BLaER1 treated with 17β-estradiol and CSF1 and Interleukin-3, amounts not matched to agents 10 nM and 100 nM (cell line): Measurements from ENCODE around the gene GPR34.
"Not testable (repeated sequence)": the region's sequence is repeated elsewhere in the genome, so short reads cannot be mapped to it uniquely, and the experiment has no call there.

Source experiments
- H3K27ac ChIP-seq, 11 experiments: shearing (Covaris generic); formaldehyde crosslinking; 2 replicates each; pipeline ENCODE4 v1.8.1; 2022
- H3K27me3 ChIP-seq, 11 experiments: shearing (Covaris generic); formaldehyde crosslinking; 2 replicates each; pipeline ENCODE4 v1.8.1; 2022
- H3K36me3 ChIP-seq, 11 experiments: shearing (Covaris generic); formaldehyde crosslinking; 2 replicates each; pipeline ENCODE4 v1.8.1; 2022
- H3K4me1 ChIP-seq, 10 experiments: shearing (Covaris generic); formaldehyde crosslinking; 2 replicates each; pipeline ENCODE4 v1.8.1; 2022
- H3K4me2 ChIP-seq, 11 experiments: shearing (Covaris generic); formaldehyde crosslinking; 2 replicates each; pipeline ENCODE4 v1.8.1; 2022
- H3K4me3 ChIP-seq, 10 experiments: shearing (Covaris generic); formaldehyde crosslinking; 2 replicates each; pipeline ENCODE4 v1.8.1; 2022
- H3K9ac ChIP-seq, 11 experiments: shearing (Covaris generic); formaldehyde crosslinking; 2 replicates each; pipeline ENCODE4 v1.8.1; 2022
- H3K9me3 ChIP-seq, 11 experiments: shearing (Covaris generic); formaldehyde crosslinking; replicated peaks in 1 of 11; 2 replicates each; pipeline ENCODE4 v1.8.1; 2022
- H4K20me1 ChIP-seq, 11 experiments: shearing (Covaris generic); formaldehyde crosslinking; 2 replicates each; pipeline ENCODE4 v1.8.1; 2022
- Cebpa-rat ChIP-seq, 11 experiments: shearing (Covaris generic); IDR thresholded peaks; 2 replicates each; pipeline ENCODE4 v1.8.1; 2022

The GPR34 gene, protein sequence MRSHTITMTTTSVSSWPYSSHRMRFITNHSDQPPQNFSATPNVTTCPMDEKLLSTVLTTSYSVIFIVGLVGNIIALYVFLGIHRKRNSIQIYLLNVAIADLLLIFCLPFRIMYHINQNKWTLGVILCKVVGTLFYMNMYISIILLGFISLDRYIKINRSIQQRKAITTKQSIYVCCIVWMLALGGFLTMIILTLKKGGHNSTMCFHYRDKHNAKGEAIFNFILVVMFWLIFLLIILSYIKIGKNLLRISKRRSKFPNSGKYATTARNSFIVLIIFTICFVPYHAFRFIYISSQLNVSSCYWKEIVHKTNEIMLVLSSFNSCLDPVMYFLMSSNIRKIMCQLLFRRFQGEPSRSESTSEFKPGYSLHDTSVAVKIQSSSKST

GRCh38 chrX:41688835-41689234 is at the start of gene GPR34:
Gene GPR34, plus strand, starts transcription at chrX:41688973. Its CDS starts 6,661 bp downstream, at chrX:41695634.
- peaks cover 88 to 98% (median 96%) of the 10 kb centered on the region in 11 experiments for H3K27me3 ChIP-seq
- H3K36me3 ChIP-seq = no peaks in the 10 kb centered on the region
- peaks cover 0 to 50% (median 2%) of the 10 kb centered on the region in 10 experiments; a peak in 11 of 20 replicates for H3K4me1 ChIP-seq
- no peak within 1 kb of the TSS for H3K9ac ChIP-seq
- no peak within 1 kb of the TSS for H3K27ac ChIP-seq
- peak within 1 kb of the TSS in 3 of 11 experiments; percentile 4 to 59 (median 47); a peak in 4 of 22 replicates for H3K4me2 ChIP-seq
- no peaks in the 10 kb centered on the region for H4K20me1 ChIP-seq
- no peak for TF ChIP-seq Cebpa-rat (IDR thresholded peaks at IDR 0.05)
- no peak within 1 kb of the TSS for H3K4me3 ChIP-seq
- no peaks in the 10 kb centered on the region for H3K9me3 ChIP-seq

GRCh38 chrX:41646201-41646600 is 42.6 kb upstream of the GPR34 start:
- H3K4me2 ChIP-seq, H4K20me1 ChIP-seq, H3K9ac ChIP-seq, H3K4me3 ChIP-seq, H3K27ac ChIP-seq, H3K4me1 ChIP-seq: not testable (repeated sequence)
- H3K27me3 ChIP-seq = peaks cover 28 to 63% (median 54%) of the 10 kb centered on the region in 11 experiments; a peak in 21 of 22 replicates
- H3K9me3 ChIP-seq = peaks cover 55 to 73% (median 63%) of the 10 kb centered on the region in 11 experiments
- H3K36me3 ChIP-seq = peaks cover 0 to 17% (median 8%) of the 10 kb centered on the region in 11 experiments; a peak in 9 of 22 replicates

GRCh38 chrX:41653125-41653524 is 35.6 kb upstream of the GPR34 start:
- H3K4me1 ChIP-seq = no peaks in the 10 kb centered on the region
- no peak overlapping the region for H3K4me3 ChIP-seq
- H3K9me3 ChIP-seq = peaks cover 16 to 39% (median 27%) of the 10 kb centered on the region in 11 experiments
- H3K36me3 ChIP-seq = peaks cover 1 to 60% (median 20%) of the 10 kb centered on the region in 11 experiments; a peak in 14 of 22 replicates
- H3K27ac ChIP-seq = no peak overlapping the region
- H3K27me3 ChIP-seq = peaks cover 80 to 94% (median 92%) of the 10 kb centered on the region in 11 experiments
- 0 out of 22 replicates have a peak, but pooled peaks cover 0 to 2% (median 0%) of the 10 kb centered on the region in 11 experiments for H4K20me1 ChIP-seq
- H3K9ac ChIP-seq = no peak overlapping the region
- TF ChIP-seq Cebpa-rat (IDR thresholded peaks at IDR 0.05) = peak in 5 of 11 experiments; percentile 30 to 82 (median 40); a peak in 4 of 22 replicates
- no peak overlapping the region for H3K4me2 ChIP-seq

- no peak overlapping the region for H3K4me3 ChIP-seq
These were observed 33.7 kb upstream of the GPR34 start for GRCh38 chrX:41655101-41655500.

GRCh38 chrX:41655631-41656030 is 33.1 kb upstream of the GPR34 start:
- Histone ChIP-seq H3K36me3 (peaks cover 8 to 81% (median 33%) of the 10 kb centered on the region in 11 experiments; a peak in 19 of 22 replicates), H3K27ac (no peak overlapping the region)
- TF ChIP-seq Cebpa-rat (IDR thresholded peaks at IDR 0.05) = no peak

More at GRCh38 chrX:41655101-41655500, 33.7 kb upstream of the GPR34 start:
- H3K9ac ChIP-seq = no peak overlapping the region
- H3K27me3 ChIP-seq = peaks cover 96 to 100% (median 100%) of the 10 kb centered on the region in 11 experiments
- H3K4me1 ChIP-seq = no peaks in the 10 kb centered on the region
- no peak overlapping the region for H3K4me2 ChIP-seq
- peaks cover 3 to 26% (median 16%) of the 10 kb centered on the region in 11 experiments; a peak in 15 of 22 replicates for H3K9me3 ChIP-seq
- no peak overlapping the region for H3K27ac ChIP-seq
- 0 out of 22 replicates have a peak, but pooled peaks cover 0 to 3% (median 0%) of the 10 kb centered on the region in 11 experiments for H4K20me1 ChIP-seq
- TF ChIP-seq Cebpa-rat (IDR thresholded peaks at IDR 0.05) = no peak
- peaks cover 8 to 80% (median 33%) of the 10 kb centered on the region in 11 experiments; a peak in 19 of 22 replicates for H3K36me3 ChIP-seq

DNA sequence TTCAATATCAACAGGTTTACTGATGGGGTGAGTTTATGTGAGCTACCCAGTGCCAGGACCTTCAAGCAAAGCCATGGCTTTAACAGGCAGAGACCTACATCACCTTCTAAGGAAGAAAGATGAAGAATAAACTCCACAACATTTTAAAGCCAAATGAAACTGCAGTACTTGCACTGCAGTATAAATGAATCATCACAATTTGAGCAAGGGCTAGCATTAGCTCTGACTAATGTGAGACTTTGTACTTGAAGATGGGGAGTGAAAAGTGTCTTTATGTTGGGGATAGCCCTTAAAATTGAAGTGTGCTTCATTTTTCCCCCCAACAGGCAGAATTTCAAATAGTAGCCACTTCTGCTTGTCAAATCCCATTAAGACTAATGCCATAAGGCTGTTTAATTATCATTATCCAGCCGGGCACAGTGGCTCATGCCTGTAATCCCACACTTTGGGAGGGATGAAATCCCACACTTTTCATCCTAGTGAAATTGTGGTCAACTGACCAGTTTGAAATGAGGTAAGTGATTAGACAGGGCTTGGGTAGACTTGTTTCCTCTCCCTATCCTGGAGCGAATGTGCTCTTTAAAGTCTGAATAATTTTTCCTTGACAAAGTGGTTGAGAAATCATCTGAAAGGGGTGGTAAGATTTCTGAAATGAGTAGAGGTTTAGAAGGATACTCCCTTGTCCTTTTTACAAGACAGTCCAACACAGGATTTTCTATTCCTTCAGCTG is 27.2 kb upstream of the GPR34 start:
- Histone ChIP-seq H3K9ac (no peak overlapping the region), H3K27ac (no peak overlapping the region), H4K20me1 (peaks cover 0 to 3% (median 0%) of the 10 kb centered on the region in 11 experiments; a peak in 2 of 22 replicates), H3K4me3 (no peak overlapping the region), H3K36me3 (peaks cover 3 to 39% (median 24%) of the 10 kb centered on the region in 11 experiments; a peak in 17 of 22 replicates), H3K4me2 (peak overlapping the region in 2 of 11 experiments; percentile 28 to 37; a peak in 2 of 22 replicates), H3K9me3 (peaks cover 0 to 1% (median 0%) of the 10 kb centered on the region in 11 experiments; a peak in 1 of 22 replicates), H3K27me3 (peaks cover 93 to 100% (median 98%) of the 10 kb centered on the region in 11 experiments), H3K4me1 (peaks cover 0 to 40% (median 0%) of the 10 kb centered on the region in 10 experiments; a peak in 9 of 20 replicates)
- no peak for TF ChIP-seq Cebpa-rat (IDR thresholded peaks at IDR 0.05)

More at GRCh38 chrX:41655631-41656030, 33.1 kb upstream of the GPR34 start:
- Histone ChIP-seq H3K9me3 (peaks cover under 1 to 21% (median 11%) of the 10 kb centered on the region in 11 experiments; a peak in 14 of 22 replicates), H3K4me2 (no peak overlapping the region), H4K20me1 (0 out of 22 replicates have a peak, but pooled peaks cover 0 to 3% (median 0%) of the 10 kb centered on the region in 11 experiments), H3K4me1 (no peaks in the 10 kb centered on the region), H3K27me3 (peaks cover 98 to 100% (median 99%) of the 10 kb centered on the region in 11 experiments), H3K4me3 (no peak overlapping the region), H3K9ac (no peak overlapping the region)

- H3K4me2 ChIP-seq = peak overlapping the region in 2 of 11 experiments; percentile 6 to 67; a peak in 1 of 22 replicates
These were observed 24.3 kb upstream of the GPR34 start for GRCh38 chrX:41664375-41664901.

DNA sequence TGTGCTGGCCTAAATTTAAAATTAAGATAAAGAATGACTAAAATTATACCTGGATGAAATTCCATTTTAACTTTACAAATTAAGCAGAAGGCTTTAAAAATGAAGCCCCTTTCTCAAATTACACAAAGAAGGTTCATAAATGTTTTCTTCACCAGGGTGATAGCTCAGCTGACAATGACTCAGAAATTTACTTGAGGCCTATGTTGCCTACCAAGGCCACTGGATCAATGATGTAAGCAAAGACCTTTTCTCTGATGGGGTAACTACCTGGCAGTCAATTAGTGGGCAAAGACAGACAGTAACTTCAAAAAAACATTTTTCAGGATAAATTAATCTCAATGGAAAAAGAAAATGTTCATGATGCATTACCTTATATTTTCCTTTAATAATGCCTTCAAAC is 23.9 kb upstream of the GPR34 start:
- peak overlapping the region in 3 of 11 experiments; percentile 6 to 67 (median 62); a peak in 4 of 22 replicates for H3K4me2 ChIP-seq
- H3K4me3 ChIP-seq = no peak overlapping the region
- H3K9ac ChIP-seq = no peak overlapping the region
- peaks cover 0 to 6% (median 0%) of the 10 kb centered on the region in 11 experiments; a peak in 2 of 22 replicates for H3K9me3 ChIP-seq
- H3K27ac ChIP-seq = peak overlapping the region in 2 of 11 experiments; percentile 3 to 9; a peak in 2 of 22 replicates
- no peak for TF ChIP-seq Cebpa-rat (IDR thresholded peaks at IDR 0.05)
- peaks cover 0 to 57% (median 3%) of the 10 kb centered on the region in 10 experiments; a peak in 10 of 20 replicates for H3K4me1 ChIP-seq
- H4K20me1 ChIP-seq = peaks cover 0 to 3% (median 0%) of the 10 kb centered on the region in 11 experiments; a peak in 2 of 22 replicates
- peaks cover 0 to 10% (median 5%) of the 10 kb centered on the region in 11 experiments; a peak in 9 of 22 replicates for H3K36me3 ChIP-seq
- H3K27me3 ChIP-seq = peaks cover 90 to 100% (median 98%) of the 10 kb centered on the region in 11 experiments

More at GRCh38 chrX:41664375-41664901, 24.3 kb upstream of the GPR34 start:
- Histone ChIP-seq H3K9ac (no peak overlapping the region), H3K9me3 (peaks cover 0 to 6% (median 0%) of the 10 kb centered on the region in 11 experiments; a peak in 2 of 22 replicates), H3K27me3 (peaks cover 90 to 100% (median 98%) of the 10 kb centered on the region in 11 experiments), H3K4me1 (peaks cover 0 to 57% (median 3%) of the 10 kb centered on the region in 10 experiments; a peak in 10 of 20 replicates), H3K4me3 (no peak overlapping the region), H3K27ac (peak overlapping the region in 1 of 11 experiments; percentile 3; a peak in 1 of 22 replicates), H4K20me1 (peaks cover 0 to 3% (median 0%) of the 10 kb centered on the region in 11 experiments; a peak in 2 of 22 replicates), H3K36me3 (peaks cover 0 to 15% (median 8%) of the 10 kb centered on the region in 11 experiments; a peak in 10 of 22 replicates)
- TF ChIP-seq Cebpa-rat (IDR thresholded peaks at IDR 0.05) = no peak
